ENCODE measurements around the gene QRFPR. TPM values are rescaled to one million over a fixed set of nuclear protein-coding genes. Genes with fewer than 3 reads are reported as not detected.

The QRFPR gene
- total and polyA plus RNA-seq, 2 of the 4 experiments (the other 2 are of a cell fraction): not detected

- H3K9me1 ChIP-seq (ENCODE audit: insufficient read depth, low read length): no peaks in the 10 kb centered on the region
- H4K8ac ChIP-seq (ENCODE audit: low read depth in 2 of 2, low read length in 2 of 2): no peak overlapping the region
- no peak overlapping the region for H2AK5ac ChIP-seq (ENCODE audit: low read depth, low read length)
- POLR2A ChIA-PET (ENCODE audit: unreplicated experiment): no interaction called here
- no peak overlapping the region for H2BK5ac ChIP-seq (ENCODE audit: low read depth, low read length, poor library complexity, severe bottlenecking)
- no peak for ATAC-seq (ENCODE audit: low read depth)
- H3K18ac ChIP-seq (ENCODE audit: low read depth, low read length): no peak overlapping the region
- no peak overlapping the region for H3K4ac ChIP-seq (ENCODE audit: low read depth, low read length)
- H3K56ac ChIP-seq (ENCODE audit: extremely low read depth, insufficient read depth, low read length): no peak overlapping the region
- WGBS, 2 experiments (ENCODE audit: extremely low coverage in 2 of 2, insufficient read length in 1 of 2): no CpG with 5 or more reads among the region's 4 CpGs
- H3K27me3 ChIP-seq (ENCODE audit: control insufficient read depth, insufficient read depth, low read length): no peaks in the 10 kb centered on the region
- H2AK9ac ChIP-seq (replicated peaks; ENCODE audit: low read depth, low read length, poor library complexity): no peak overlapping the region
- no peak for DNase-seq
- no peak overlapping the region for H4K5ac ChIP-seq (ENCODE audit: low read depth, low read length)
- intact Hi-C loops (cut with micrococcal nuclease) (no loop called here), in situ Hi-C loops (cut with MboI; ENCODE audit: low sequenced_read_pairs) (no loop called here), dilution Hi-C loops (cut with HindIII; ENCODE audit: low sequenced_read_pairs, unreplicated experiment) (no loop called here)
- no peak overlapping the region for H4K91ac ChIP-seq (ENCODE audit: insufficient read depth, low read depth, low read length)
- H3K9me3 ChIP-seq (ENCODE audit: control insufficient read depth, insufficient read depth, low read length): no peaks in the 10 kb centered on the region
- H3K4me3 ChIP-seq (ENCODE audit: insufficient read depth, low read depth, low read length): no peak overlapping the region
- no peak overlapping the region for H2BK15ac ChIP-seq (ENCODE audit: low read depth, low read length)
- no peak overlapping the region for H3K23ac ChIP-seq (ENCODE audit: low read depth, low read length)
- no peak overlapping the region for H3K14ac ChIP-seq (replicated peaks; ENCODE audit: low read depth, low read length)
- no peaks in the 10 kb centered on the region for H4K20me1 ChIP-seq (ENCODE audit: insufficient read depth, low read length)
- BruUV-seq (replicated peaks): no TSS peak
- no peak overlapping the region for H3K9ac ChIP-seq (ENCODE audit: low read depth, low read length)
- CTCF ChIA-PET: no interaction called here
- TF ChIP-seq RCOR1 (IDR thresholded peaks at IDR 0.05; ENCODE audit: insufficient replicate concordance, low read length): no peak
- TF ChIP-seq FOS (IDR thresholded peaks at IDR 0.05; ENCODE audit: low read depth, low read length): no peak
- TF ChIP-seq NFE2L2 (IDR thresholded peaks at IDR 0.05; ENCODE audit: low read depth, low read length): no peak
- no peak for TF ChIP-seq SMC3 (IDR thresholded peaks at IDR 0.05; ENCODE audit: low read depth, low read length)
- no peak for TF ChIP-seq RFX5 (IDR thresholded peaks at IDR 0.05; ENCODE audit: low read depth, low read length)
- TF ChIP-seq POLR2A (IDR thresholded peaks at IDR 0.05; ENCODE audit: low read depth, low read length): no peak
- H2BK20ac ChIP-seq (ENCODE audit: low read depth, low read length): no peak overlapping the region
- no peak overlapping the region for H2BK120ac ChIP-seq (ENCODE audit: low read depth, low read length)
- H3K27ac ChIP-seq (ENCODE audit: insufficient read depth, low read length): no peak overlapping the region
- no peak overlapping the region for H3K4me2 ChIP-seq (ENCODE audit: low read depth, low read length)
- H3K4me1 ChIP-seq (ENCODE audit: control insufficient read depth, insufficient read depth, low read length): no peaks in the 10 kb centered on the region
- no peaks in the 10 kb centered on the region for H3K36me3 ChIP-seq (ENCODE audit: control insufficient read depth, insufficient read depth, low read length)
- H2AFZ ChIP-seq (replicated peaks; ENCODE audit: low read length, poor library complexity): no peak overlapping the region
- H3K79me1 ChIP-seq (ENCODE audit: low read depth in 1 of 2, low read length in 2 of 2): no peaks in the 10 kb centered on the region
Measured at GRCh38 chr4:121400632-121401031, 19.8 kb upstream of the QRFPR start.

Data from IMR-90 (cell line).